CD4-positive, alpha-beta T cell treated with Interferon alpha-2 for 1 hour (primary cell): ENCODE results near the gene HSD17B1.
"Not testable (repeated sequence)": the region's sequence is repeated elsewhere in the genome, so short reads cannot be mapped to it uniquely, and the experiment has no call there.

Source experiments
- DNase-seq, 2 donors: peaks; one replicate each; pipeline ENCODE4 v3.0.0-alpha.2; 2020 to 2022

The HSD17B1 gene

DNA sequence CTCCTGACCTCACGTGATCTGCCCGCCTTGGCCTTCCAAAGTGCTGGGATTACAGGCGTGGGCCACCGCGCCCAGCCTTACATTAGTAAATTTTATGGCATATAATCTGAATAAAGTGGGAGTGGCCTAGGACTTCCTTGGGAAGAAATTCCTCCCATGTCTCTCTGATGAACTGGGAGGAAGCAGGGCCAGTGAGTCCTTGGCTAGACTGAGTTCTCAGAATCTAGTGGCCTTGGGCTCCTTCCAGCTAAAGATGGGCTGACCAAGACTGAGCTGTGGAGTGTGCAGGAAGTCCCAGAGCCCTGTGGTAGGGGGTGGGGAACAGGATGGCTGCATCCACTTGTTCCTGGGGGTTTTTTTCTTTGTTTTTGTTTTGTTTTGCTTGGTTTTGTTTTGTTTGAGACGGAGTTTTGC, 26.7 kb upstream of the HSD17B1 start:
- no peak for DNase-seq

DNA sequence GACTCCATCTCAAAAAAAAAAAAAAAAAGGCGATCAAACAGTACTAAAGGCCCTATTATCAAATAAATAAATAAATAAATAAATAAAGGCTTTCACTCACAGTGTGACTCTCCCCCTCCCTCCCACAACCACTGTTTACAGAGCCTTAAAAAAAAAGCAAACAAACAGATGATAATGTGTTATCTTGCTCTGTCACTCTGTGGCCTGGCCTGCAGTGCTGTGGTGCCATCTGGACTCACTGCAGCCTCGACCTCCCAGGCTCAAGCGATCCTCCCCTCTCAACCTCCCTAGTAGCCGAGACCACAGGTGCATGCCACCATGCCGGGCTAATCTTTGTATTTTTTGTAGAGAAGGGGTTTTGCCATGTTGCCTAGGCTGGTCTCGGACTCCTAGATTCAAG, 24.8 kb upstream of the HSD17B1 start:
- no peak for DNase-seq

DNA sequence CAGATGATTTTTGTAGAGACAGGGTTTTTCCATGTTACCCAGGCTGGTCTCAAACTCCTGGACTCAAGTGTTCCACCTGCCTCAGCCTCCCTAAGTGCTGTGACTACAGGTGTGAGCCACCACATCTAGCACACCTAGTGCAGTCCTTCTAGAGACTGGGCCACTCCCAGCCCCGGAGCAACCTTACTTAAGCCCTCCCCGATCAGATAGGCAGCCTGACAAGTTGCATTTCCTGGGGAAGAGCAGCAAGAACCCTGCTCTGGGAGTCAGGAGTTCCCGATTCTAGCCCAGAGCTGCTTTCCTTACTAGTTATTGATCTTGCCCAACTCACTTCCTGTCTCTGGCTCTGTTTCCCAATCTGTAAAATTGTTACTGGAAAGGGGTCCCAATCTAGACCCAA, 23.7 kb upstream of the HSD17B1 start:
- DNase-seq: no peak

DNA sequence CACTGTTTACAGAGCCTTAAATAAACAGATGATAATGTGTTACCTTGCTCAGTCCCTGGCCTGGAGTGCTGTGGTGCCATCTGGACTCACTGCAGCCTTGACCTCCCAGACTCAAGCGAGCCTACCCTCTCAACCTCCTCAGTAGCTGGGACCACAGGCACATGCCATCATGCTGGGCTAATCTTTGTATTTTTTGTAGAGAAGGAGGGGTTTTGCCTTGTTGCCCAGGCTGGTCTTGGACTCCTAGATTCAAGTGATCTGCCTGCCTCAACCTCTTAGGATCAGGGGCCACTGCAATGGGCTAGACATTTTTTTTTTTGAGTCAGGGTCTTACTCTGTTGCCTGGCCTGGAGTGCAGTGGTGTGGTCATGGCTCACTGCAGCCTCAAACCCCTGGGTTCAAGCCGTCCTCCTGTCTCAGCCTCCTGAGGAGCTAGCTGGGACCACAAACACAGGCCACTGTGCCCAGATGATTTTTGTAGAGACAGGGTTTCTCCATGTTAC, 21.7 kb upstream of the HSD17B1 start:
- no peak for DNase-seq

DNA sequence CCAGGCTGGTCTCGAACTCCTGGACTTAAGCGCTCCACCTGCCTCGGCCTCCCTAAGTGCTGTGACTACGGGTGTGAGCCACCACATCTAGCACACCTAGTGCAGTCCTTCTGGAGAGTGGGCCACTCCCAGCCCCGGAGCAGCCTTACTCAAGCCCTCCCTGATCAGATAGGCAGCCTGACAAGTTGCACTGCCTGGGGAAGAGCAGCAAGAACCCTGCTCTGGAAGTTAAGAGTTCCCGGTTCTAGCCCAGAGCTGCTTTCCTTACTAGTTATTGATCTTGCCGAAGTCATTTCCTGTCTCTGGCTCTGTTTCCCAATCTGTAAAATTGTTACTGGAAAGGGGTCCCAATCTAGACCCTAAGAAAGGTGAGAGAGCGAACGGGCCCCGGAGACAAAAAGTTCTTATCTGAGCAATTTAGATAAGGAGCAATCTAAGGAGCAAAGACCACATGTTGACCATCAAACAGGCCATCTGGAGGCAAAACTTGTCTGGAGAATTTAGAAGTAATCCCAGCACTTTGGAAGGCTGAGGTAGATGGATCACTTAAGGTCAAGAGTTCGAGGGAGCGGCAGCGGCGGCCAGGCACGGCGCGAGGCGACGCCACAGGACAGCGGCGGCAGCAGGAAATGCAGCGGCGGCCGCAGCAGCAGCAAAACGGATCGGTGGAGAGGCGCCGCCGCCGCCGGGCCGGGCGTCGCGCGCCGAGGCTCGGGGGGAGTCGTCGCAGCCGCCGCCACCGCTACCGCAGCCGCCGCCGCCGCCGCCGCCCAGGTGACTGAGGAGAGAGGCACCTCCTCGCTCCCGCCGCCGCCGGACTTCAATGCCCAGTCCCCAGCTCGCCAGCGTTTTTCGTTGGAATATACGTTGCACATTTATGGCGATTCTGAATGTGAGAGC, 21.0 kb upstream of the HSD17B1 start:
- DNase-seq: peak; percentile 47 to 64

DNA sequence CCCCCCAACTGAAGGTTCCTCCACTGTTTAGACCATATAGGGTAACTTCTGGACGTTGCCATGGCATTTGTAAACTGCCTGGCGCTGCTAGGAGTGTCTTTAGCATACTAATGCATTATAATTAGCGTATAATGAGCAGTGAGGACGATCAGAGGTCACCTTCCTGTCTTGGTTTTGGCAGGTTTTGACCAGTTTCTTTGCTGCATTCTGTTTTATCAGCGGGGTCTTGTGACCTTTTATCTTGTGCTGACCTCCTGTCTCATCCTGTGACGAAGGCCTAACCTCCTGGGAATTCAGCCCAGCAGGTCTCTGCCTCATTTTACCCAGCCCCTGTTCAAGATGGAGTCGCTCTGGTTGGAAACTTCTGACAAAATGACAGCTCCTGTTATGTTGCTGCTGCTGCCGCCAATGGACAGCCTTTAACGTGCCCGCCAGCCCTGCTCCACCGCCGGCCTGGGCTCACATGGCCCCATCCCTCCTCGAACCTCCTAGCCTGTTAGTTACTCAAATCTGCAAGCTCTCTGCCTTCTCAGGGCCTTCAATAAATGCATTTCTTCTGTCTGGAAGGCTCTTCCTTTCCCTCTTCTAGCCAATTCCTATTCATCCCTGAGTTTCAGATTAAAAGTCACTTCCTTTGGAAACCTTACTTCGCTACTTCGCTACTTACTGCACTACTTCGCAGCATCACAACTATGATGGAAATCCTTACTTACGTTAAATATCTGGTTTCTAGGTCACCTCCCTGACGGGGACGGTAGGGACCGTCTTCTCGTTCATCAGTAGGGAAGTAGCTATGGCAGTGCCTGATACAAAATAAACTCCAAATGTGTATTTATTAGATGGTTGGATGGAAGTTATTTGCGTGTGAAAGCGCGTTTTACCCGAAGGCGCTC, 17.3 kb upstream of the HSD17B1 start:
- no peak for DNase-seq

DNA sequence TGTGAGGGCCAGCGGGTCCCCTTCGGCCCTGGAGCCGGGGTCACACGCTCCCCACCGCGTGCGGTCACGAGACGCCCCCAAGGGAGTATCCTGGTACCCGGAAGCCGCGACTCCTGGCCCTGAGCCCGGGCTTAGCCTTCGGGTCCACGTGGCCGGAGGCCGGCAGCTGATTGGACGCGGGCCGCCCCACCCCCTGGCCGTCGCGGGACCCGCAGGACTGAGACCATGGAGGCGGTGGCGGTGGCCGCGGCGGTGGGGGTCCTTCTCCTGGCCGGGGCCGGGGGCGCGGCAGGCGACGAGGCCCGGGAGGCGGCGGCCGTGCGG, 16.7 kb upstream of the HSD17B1 start, which contains the start of gene NAGLU:
NAGLU (plus strand) TSS at position 194 of the 324 bp plus-strand sequence; CDS start at position 226, 32 bp downstream.
- DNase-seq: peak; percentile 80 to 81

DNA sequence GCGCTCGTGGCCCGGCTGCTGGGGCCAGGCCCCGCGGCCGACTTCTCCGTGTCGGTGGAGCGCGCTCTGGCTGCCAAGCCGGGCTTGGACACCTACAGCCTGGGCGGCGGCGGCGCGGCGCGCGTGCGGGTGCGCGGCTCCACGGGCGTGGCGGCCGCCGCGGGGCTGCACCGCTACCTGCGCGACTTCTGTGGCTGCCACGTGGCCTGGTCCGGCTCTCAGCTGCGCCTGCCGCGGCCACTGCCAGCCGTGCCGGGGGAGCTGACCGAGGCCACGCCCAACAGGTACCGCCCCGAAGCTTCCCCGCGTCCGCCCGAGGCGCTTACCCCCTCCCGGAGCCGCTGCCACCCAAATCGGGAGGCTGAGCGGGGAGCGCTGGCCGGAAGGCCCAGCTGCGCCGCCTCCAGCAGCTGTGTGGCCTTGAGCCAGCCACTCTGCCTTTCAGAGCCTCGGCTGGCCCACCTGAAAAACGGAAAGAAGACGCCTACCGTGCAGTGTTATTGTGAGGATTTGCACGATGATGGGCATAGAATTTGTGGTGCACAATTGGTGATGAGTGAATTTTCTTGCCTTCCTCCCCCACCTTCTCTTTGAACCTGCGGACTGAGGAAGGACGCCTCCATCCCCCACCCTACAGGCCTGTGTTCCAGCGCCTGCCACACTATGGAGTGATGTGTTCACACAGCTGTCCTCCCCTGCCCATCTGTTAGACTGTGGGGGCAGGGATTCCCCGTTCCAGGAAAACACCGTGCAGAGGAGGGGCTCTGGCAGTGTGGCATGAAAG, 16.2 kb upstream of the HSD17B1 start:
- peak; percentile 55 to 70 for DNase-seq

DNA sequence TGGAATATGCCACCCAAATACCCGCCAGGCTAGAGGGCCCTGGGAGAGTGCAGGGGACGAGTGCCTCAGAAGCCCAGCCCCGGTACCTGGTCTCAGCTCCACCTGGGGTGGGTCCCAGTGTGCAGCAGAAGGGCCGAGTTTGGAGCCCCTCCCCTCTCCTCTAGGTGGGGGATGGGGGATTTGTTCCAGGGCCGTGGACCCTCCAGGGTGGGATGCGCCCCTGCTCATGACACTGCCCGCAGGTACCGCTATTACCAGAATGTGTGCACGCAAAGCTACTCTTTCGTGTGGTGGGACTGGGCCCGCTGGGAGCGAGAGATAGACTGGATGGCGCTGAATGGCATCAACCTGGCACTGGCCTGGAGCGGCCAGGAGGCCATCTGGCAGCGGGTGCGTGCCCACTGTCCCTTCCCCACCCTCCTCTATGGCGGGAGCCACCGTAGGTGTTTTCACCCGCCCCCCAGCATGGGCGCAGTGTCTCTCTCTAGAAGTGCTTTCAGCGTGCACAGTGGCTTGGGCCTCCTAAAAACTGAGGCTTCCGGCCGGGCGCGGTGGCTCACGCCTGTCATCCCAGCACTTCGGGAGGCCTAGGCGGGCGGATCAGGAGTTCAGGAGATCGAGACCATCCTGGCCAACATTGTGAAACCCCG, 15.4 kb upstream of the HSD17B1 start:
- no peak for DNase-seq

DNA sequence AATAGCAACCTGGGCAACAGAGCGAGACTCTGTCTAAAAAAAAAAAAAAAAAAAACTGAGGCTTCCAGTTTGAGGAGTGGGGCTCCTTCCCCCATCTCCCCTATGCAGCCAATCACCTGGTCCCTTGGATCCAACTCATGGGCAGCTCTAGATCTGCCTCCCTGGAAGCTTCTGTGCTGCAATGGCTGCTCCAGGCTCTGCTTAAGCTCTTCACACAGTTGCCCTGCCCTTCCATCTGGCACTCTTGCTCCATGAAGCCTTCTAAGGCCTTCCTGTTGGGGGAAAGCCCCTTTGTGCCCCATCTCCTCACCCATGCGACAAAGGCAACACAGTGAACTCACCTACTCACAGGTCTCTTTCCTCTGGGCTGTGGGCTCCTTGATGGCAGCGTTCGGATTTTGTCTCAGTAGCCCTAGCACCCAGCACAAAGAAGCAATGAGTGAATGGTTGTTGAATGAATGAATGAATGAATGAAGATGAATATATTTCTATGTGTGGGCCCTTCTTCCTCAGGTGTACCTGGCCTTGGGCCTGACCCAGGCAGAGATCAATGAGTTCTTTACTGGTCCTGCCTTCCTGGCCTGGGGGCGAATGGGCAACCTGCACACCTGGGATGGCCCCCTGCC, 14.8 kb upstream of the HSD17B1 start:
- DNase-seq: no peak

DNA sequence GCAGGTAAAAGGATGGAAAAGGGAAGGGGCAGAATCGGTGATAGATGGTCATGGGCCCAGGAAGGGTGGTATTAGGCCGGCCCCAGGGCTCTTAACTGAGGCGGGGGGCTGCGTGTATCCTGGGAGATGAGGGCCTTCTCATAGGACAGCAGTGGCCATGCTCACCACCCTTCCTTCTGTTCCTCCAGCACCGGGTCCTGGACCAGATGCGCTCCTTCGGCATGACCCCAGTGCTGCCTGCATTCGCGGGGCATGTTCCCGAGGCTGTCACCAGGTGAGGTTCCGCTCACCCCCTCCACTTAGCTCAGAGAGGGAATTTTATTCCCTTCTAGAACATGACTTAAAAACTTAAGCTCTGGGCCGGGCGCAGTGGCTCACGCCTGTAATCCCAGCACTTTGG, 14.2 kb upstream of the HSD17B1 start:
- no peak for DNase-seq

DNA sequence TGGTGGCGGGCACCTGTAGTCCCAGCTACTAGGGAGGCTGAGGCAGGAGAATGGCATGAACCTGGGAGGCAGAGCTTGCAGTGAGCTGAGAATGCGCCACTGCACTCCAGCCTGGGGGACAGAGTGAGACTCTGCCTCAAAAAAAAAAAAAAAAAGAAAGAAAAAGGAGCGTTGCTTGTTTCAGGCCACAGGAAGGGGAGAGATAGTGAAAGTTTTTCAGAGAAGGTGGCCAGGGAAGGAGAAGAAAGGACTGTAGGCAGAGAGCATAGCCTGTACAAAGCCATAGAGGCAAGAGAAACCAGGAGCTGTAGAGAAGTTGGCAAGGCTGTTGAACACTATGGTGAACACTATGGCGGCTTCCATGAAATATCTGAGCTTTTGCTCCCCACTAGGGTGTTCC, 12.2 kb upstream of the HSD17B1 start:
- not testable (repeated sequence) for DNase-seq

DNA sequence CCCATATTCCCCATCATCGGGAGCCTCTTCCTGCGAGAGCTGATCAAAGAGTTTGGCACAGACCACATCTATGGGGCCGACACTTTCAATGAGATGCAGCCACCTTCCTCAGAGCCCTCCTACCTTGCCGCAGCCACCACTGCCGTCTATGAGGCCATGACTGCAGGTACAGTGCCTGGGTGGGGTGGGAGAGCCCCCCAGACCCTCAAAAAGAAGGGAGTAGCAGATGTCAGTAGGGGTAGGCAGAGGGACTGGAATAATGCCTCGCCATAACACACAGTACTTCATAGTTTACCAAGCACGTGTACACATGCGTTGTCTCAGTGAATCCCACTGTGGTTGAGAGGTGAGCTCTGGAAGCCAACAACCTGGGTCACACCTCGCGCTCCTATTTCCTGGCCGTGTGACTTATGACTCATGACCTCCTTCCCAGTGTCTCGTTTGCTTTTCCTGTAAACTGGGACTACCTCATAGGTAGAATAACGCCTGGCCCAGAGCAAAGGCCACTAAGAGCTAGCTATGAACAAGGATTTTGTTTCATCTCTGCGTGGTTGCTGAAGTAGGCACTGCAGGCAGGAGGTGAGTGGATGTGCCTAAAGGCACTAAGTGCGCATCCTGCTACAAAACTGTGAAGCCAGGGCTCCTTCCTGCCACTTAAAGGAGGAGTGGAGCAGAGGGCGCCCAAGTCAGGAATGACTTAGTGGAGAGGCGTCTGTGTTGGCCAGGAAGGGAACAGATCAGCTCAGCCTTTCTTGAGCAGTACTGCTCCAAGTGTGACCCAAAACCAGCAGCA, 11.5 kb upstream of the HSD17B1 start:
- peak; percentile 22 to 55 for DNase-seq

DNA sequence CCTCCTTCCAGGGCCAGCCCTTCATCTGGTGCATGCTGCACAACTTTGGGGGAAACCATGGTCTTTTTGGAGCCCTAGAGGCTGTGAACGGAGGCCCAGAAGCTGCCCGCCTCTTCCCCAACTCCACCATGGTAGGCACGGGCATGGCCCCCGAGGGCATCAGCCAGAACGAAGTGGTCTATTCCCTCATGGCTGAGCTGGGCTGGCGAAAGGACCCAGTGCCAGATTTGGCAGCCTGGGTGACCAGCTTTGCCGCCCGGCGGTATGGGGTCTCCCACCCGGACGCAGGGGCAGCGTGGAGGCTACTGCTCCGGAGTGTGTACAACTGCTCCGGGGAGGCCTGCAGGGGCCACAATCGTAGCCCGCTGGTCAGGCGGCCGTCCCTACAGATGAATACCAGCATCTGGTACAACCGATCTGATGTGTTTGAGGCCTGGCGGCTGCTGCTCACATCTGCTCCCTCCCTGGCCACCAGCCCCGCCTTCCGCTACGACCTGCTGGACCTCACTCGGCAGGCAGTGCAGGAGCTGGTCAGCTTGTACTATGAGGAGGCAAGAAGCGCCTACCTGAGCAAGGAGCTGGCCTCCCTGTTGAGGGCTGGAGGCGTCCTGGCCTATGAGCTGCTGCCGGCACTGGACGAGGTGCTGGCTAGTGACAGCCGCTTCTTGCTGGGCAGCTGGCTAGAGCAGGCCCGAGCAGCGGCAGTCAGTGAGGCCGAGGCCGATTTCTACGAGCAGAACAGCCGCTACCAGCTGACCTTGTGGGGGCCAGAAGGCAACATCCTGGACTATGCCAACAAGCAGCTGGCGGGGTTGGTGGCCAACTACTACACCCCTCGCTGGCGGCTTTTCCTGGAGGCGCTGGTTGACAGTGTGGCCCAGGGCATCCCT, 9.3 kb upstream of the HSD17B1 start:
- no peak for DNase-seq

DNA sequence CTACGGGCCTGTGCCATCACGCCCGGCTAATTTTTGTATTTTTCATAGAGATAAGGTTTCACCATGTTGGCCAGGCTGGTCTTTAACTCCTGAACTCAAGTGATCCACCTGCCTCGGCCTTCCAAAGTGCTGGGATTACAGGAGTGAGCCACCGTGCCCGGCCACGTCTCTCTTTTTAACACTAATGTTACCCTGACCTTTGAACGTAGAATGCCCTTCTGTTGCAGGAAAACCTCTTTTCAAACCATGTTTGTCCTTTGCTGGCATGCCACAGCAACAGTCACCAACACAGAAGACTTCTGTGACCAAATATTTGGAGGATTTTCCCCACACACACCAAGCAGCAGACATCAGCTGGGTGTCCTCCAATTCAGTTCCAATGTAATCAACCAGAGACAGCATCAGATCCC, 7.8 kb upstream of the HSD17B1 start:
- no peak for DNase-seq

DNA sequence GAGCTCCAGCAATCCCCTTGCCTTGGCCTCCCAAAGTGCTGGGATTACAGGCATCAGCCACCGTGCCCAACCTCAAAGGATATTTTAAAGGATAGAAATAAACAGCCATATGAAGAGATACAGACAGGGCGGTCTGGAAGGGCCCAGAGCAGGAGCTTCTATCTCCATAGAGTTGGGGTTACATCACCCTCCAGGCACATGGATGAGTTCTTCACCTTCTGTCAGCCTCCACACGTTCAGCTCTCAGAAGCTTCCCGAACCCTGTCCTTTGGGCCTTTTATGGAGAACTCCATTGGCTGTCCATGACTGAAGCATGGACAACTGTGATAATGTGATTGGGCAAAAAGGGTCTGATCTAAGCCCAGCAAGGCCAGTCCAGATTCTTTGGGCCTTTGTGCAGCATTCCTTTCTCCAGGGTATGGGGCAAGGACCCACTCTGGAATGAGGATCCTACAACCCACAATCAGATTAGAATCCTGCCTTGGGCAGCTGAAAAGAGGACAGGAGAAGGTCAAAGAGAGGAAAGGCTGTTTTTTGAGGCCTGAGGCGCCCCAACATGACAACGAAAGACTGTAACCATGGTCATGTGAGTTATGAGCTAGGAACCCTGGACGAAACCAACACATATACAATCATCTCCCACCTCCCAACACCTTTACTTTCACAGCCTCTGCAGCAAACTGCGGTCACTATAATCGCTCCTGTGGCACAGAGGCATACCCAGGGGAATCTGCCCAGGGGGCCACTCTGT, 6.8 kb upstream of the HSD17B1 start:
- DNase-seq: not testable (repeated sequence)

DNA sequence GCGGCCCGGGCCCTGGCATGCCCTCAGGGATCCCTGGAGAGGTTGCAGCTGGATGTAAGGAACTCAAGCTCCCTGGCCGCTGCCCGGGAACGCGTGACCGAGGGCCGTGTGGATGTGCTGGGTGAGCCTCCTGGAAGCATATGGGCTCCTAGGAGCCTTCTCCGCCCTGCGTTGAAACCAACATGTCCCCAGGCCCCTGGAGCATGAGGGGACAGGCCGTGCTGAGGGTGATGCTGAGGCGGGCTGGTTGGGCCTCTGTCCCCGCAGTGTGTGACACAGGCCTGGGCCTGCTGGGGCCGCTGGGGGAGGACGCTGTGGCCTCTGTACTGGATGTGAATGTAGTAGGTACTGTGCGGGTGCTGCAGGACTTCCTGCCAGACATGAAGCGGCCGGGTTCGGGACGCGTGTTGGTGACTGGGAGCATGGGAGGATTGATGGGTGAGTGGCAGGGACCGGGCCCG, 5.7 kb upstream of the HSD17B1 start:
- no peak for DNase-seq

DNA sequence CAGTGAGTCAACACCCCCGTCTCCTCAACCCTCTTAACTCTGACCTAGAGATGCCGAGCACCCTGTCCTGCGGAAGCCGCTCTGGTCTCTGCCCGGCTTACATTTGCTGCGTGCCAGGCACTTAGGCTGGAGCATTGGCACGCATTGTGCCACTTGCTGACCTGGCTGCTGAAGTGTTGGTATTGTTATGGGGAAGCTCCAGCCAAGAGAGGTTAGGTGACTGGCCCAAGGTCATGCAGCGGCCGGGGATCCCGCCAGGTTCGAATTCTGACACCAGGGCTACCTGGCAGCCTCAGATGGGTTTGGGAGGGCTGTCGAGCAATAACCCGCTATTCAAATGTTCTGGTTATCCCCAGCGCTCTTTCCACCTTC, 5.0 kb upstream of the HSD17B1 start:
- DNase-seq: no peak
